ENCODE data around the gene BPGM. TPM values are rescaled to one million over a fixed set of nuclear protein-coding genes. Genes with fewer than 3 reads are reported as not detected.

BPGM gene
- total and polyA plus RNA-seq, 2 donors (not counting 1 experiment from before 2014, with no cell fraction given): 7.0 to 9.7 TPM

DNA sequence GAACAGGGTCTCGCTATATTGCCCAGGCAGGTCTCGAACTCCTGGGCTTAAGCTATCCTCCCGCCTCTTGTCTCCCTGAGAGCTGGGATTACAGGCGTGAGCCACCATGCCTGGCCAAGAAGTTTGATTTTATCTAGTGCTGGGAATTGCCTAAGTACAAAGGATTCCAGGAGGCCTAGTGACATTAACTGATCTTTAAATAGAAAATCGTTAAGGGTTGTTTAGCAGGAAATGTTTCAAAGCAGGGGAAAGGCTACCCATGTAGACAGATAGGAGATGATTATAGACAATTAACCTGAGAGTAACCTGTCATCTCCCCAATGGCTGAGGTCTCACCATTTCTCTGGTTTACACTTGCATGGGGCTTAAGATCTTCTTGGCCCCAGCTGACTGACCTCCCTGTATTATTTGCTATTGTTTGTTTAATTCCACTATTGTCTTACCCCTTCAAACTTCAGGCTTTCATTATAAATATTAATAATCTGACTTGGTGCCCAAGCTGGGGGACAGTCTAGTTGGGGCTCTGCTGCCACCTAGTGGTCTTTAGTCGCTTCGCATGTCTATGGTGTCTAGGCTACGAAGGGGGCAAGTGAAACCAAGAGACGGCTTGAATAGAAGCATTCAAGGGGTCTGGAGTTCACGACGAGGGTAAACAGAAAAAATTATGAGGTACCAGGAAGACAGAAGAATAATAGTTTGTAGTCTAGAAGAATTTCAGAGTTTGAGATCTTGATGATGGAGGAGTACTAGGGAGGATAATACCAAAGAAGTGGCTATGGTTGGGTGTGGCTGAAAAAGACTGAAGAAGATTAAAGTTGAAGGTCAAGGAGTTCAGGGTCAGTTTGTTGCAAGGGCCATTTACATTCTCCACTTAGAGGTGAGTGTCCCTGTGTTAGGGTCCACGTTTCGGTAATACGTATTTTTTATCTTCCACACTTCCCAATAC lies 40.4 kb upstream of the BPGM start:
- H3K27ac Mint-ChIP-seq: no peak overlapping the region
- POLR2A ChIA-PET: no interaction called here
- peak overlapping the region; percentile 37 for H3K4me2 ChIP-seq (replicated peaks; ENCODE audit: low read depth, low read length, poor library complexity, severe bottlenecking)

More for the DNA sequence above, 40.4 kb upstream of the BPGM start:
- H3K9me3 ChIP-seq (ENCODE audit: control extremely low read depth in 1 of 3, control insufficient read depth in 2 of 3, insufficient read depth in 1 of 3, low read length in 2 of 3): no peaks in the 10 kb centered on the region
- peak overlapping the region; percentile 45 for H2AFZ ChIP-seq (ENCODE audit: insufficient read depth, low read depth, low read length, poor library complexity, severe bottlenecking)
- DNase-seq: peak; percentile 72
- H3K4me3 ChIP-seq (ENCODE audit: control extremely low read depth in 1 of 5, extremely low read depth in 1 of 5, insufficient read depth in 1 of 5, low read depth in 2 of 5, low read length in 4 of 5): no peak overlapping the region
- 22% methylated on average over 8 of the region's 14 CpGs for WGBS (ENCODE audit: insufficient coverage)
- Mint-ChIP-seq H3K4me1 (peaks cover 3% of the 10 kb centered on the region), H3K27me3 (peaks cover 43% of the 10 kb centered on the region), H3K4me3 (no peak overlapping the region), H3K9me3 (ENCODE audit: insufficient read depth) (no peaks in the 10 kb centered on the region)
- H3K27me3 ChIP-seq (replicated peaks in 1 of 4; ENCODE audit: control extremely low read depth in 1 of 4, control insufficient read depth in 3 of 4, insufficient read depth in 4 of 4, low read length in 3 of 4): peaks cover 0 to 13% (median 2%) of the 10 kb centered on the region in 4 experiments
- H3K36me3 ChIP-seq (replicated peaks in 1 of 2; ENCODE audit: control extremely low read depth in 1 of 2, control insufficient read depth in 1 of 2, extremely low read depth in 1 of 2, insufficient read depth in 2 of 2, low read length in 1 of 2): no peaks in the 10 kb centered on the region
- no peak overlapping the region for H3K27ac ChIP-seq (ENCODE audit: low read length in 2 of 2)
- TF ChIP-seq EZH2 (IDR thresholded peaks at IDR 0.05; ENCODE audit: borderline replicate concordance, insufficient read depth, low read depth, low read length, poor library complexity, severe bottlenecking): no peak
- TF ChIP-seq, protein P1, sequence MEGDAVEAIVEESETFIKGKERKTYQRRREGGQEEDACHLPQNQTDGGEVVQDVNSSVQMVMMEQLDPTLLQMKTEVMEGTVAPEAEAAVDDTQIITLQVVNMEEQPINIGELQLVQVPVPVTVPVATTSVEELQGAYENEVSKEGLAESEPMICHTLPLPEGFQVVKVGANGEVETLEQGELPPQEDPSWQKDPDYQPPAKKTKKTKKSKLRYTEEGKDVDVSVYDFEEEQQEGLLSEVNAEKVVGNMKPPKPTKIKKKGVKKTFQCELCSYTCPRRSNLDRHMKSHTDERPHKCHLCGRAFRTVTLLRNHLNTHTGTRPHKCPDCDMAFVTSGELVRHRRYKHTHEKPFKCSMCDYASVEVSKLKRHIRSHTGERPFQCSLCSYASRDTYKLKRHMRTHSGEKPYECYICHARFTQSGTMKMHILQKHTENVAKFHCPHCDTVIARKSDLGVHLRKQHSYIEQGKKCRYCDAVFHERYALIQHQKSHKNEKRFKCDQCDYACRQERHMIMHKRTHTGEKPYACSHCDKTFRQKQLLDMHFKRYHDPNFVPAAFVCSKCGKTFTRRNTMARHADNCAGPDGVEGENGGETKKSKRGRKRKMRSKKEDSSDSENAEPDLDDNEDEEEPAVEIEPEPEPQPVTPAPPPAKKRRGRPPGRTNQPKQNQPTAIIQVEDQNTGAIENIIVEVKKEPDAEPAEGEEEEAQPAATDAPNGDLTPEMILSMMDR (IDR thresholded peaks at IDR 0.05): peak; percentile 94
- CTCF ChIA-PET: interaction anchor here (0.6 to 7.2 kb wide), 15 partner anchors 14 to 588 kb away, joined by 3 to 160 read pairs (median 3); no protein-coding TSS in a partner anchor
- peak; percentile 71 for ATAC-seq (ENCODE audit: low read depth)
- no peaks in the 10 kb centered on the region for H3K79me2 ChIP-seq (ENCODE audit: control insufficient read depth, insufficient read depth, low read length)
- intact Hi-C loops (cut with micrococcal nuclease): loop anchor here (1.0 kb wide), 2 partner anchors 92 to 348 kb away; no protein-coding TSS in a partner anchor
- H3K4me1 ChIP-seq (ENCODE audit: control insufficient read depth in 2 of 2, insufficient read depth in 2 of 2, low read length in 2 of 2): peaks cover 0 to 3% of the 10 kb centered on the region in 2 donors
- no peaks in the 10 kb centered on the region for H4K20me1 ChIP-seq (ENCODE audit: control insufficient read depth, insufficient read depth, low read length, poor library complexity, severe bottlenecking)
- no peak overlapping the region for H3K9ac ChIP-seq (ENCODE audit: low read length)
